ENCODE data around the gene SAMD7.

Gene SAMD7

GRCh38 chr3:169948559-169949448 lies 37.4 kb downstream of the SAMD7 start:
- DNase-seq (ENCODE audit: low read depth in 1 of 2, low spot score in 1 of 2): no peak
- no peak for TF ChIP-seq GABPA (IDR thresholded peaks at IDR 0.05; ENCODE audit: low read depth)
- no peak for TF ChIP-seq CTCF (IDR thresholded peaks at IDR 0.05; ENCODE audit: insufficient read depth, low read length)
- no peak for TF ChIP-seq POLR2AphosphoS5 (IDR thresholded peaks at IDR 0.05; ENCODE audit: low read depth)
- TF ChIP-seq REST (IDR thresholded peaks at IDR 0.05; ENCODE audit: insufficient replicate concordance, low read depth): no peak
- TF ChIP-seq SPI1 (IDR thresholded peaks at IDR 0.05; ENCODE audit: borderline replicate concordance, low read depth): no peak
- H3K27me3 ChIP-seq (ENCODE audit: insufficient read depth, poor library complexity, severe bottlenecking): no peaks in the 10 kb centered on the region
- no peak overlapping the region for H3K27ac ChIP-seq (replicated peaks)
- no peak overlapping the region for H3K4me3 ChIP-seq (replicated peaks; ENCODE audit: insufficient read depth, low read length)

GRCh38 chr3:169952045-169952444 lies 40.7 kb downstream of the SAMD7 start:
- peak overlapping the region; percentile 93 for H3K27ac ChIP-seq (replicated peaks)
- TF ChIP-seq REST (IDR thresholded peaks at IDR 0.05; ENCODE audit: insufficient replicate concordance, low read depth) (no peak), POLR2AphosphoS5 (IDR thresholded peaks at IDR 0.05; ENCODE audit: low read depth) (0 out of 2 replicates have a peak, but pooled peaks have one; percentile 46)
- DNase-seq (ENCODE audit: low read depth in 1 of 2, low spot score in 1 of 2): peak; percentile 76 to 82
- no peaks in the 10 kb centered on the region for H3K27me3 ChIP-seq (ENCODE audit: insufficient read depth, poor library complexity, severe bottlenecking)
- H3K4me3 ChIP-seq (replicated peaks; ENCODE audit: insufficient read depth, low read length): no peak overlapping the region

GRCh38 chr3:169953462-169954141 lies 42.2 kb downstream of the SAMD7 start:
- Histone ChIP-seq H3K27ac (replicated peaks) (peak overlapping the region; percentile 93), H3K4me3 (replicated peaks; ENCODE audit: insufficient read depth, low read length) (no peak overlapping the region), H3K27me3 (ENCODE audit: insufficient read depth, poor library complexity, severe bottlenecking) (no peaks in the 10 kb centered on the region)
- no peak for TF ChIP-seq POLR2AphosphoS5 (IDR thresholded peaks at IDR 0.05; ENCODE audit: low read depth)
- TF ChIP-seq SPI1 (IDR thresholded peaks at IDR 0.05; ENCODE audit: borderline replicate concordance, low read depth): no peak
- TF ChIP-seq GABPA (IDR thresholded peaks at IDR 0.05; ENCODE audit: low read depth): no peak
- no peak for TF ChIP-seq REST (IDR thresholded peaks at IDR 0.05; ENCODE audit: insufficient replicate concordance, low read depth)
- TF ChIP-seq CTCF (IDR thresholded peaks at IDR 0.05; ENCODE audit: insufficient read depth, low read length): no peak
- DNase-seq (ENCODE audit: low read depth in 1 of 2, low spot score in 1 of 2): peak in 1 of 2 experiments; percentile 31
